ENCODE data around the gene CNTNAP5.

The CNTNAP5 gene

GRCh38 chr2:124482551-124482950 is 457.5 kb downstream of the CNTNAP5 start:
- Histone ChIP-seq H3K36me3 (ENCODE audit: insufficient read depth, low read depth, low read length) (no peaks in the 10 kb centered on the region), H3K4me3 (ENCODE audit: low read length) (no peak overlapping the region), H3K9ac (ENCODE audit: low read depth, low read length) (no peak overlapping the region), H3K4me1 (ENCODE audit: insufficient read depth, low read length) (0 out of 2 replicates have a peak, but pooled peaks cover 10% of the 10 kb centered on the region), H3K9me3 (ENCODE audit: insufficient read depth, low read depth, low read length) (no peaks in the 10 kb centered on the region), H3K27me3 (ENCODE audit: insufficient read depth, low read length) (no peaks in the 10 kb centered on the region), H3K27ac (ENCODE audit: low read length) (no peak overlapping the region)

GRCh38 chr2:124485659-124486058 is 460.6 kb downstream of the CNTNAP5 start:
- H3K36me3 ChIP-seq (ENCODE audit: insufficient read depth, low read depth, low read length): no peaks in the 10 kb centered on the region
- H3K4me1 ChIP-seq (ENCODE audit: insufficient read depth, low read length): 0 out of 2 replicates have a peak, but pooled peaks cover 10% of the 10 kb centered on the region
- no peak overlapping the region for H3K27ac ChIP-seq (ENCODE audit: low read length)
- no peaks in the 10 kb centered on the region for H3K27me3 ChIP-seq (ENCODE audit: insufficient read depth, low read length)
- H3K4me3 ChIP-seq (ENCODE audit: low read length): no peak overlapping the region
- no peak overlapping the region for H3K9ac ChIP-seq (ENCODE audit: low read depth, low read length)
- H3K9me3 ChIP-seq (ENCODE audit: insufficient read depth, low read depth, low read length): no peaks in the 10 kb centered on the region

GRCh38 chr2:124489686-124490085 is 464.6 kb downstream of the CNTNAP5 start:
- Histone ChIP-seq H3K4me3 (ENCODE audit: low read length) (no peak overlapping the region), H3K9ac (ENCODE audit: low read depth, low read length) (no peak overlapping the region), H3K36me3 (ENCODE audit: insufficient read depth, low read depth, low read length) (no peaks in the 10 kb centered on the region), H3K9me3 (ENCODE audit: insufficient read depth, low read depth, low read length) (no peaks in the 10 kb centered on the region), H3K27me3 (ENCODE audit: insufficient read depth, low read length) (no peaks in the 10 kb centered on the region), H3K27ac (ENCODE audit: low read length) (no peak overlapping the region), H3K4me1 (ENCODE audit: insufficient read depth, low read length) (no peaks in the 10 kb centered on the region)

GRCh38 chr2:124501575-124502152 is 476.6 kb downstream of the CNTNAP5 start:
- Histone ChIP-seq H3K9me3 (ENCODE audit: insufficient read depth, low read depth, low read length) (no peaks in the 10 kb centered on the region), H3K4me1 (ENCODE audit: insufficient read depth, low read length) (no peaks in the 10 kb centered on the region), H3K27me3 (ENCODE audit: insufficient read depth, low read length) (no peaks in the 10 kb centered on the region), H3K4me3 (ENCODE audit: low read length) (no peak overlapping the region), H3K9ac (ENCODE audit: low read depth, low read length) (no peak overlapping the region), H3K36me3 (ENCODE audit: insufficient read depth, low read depth, low read length) (no peaks in the 10 kb centered on the region), H3K27ac (ENCODE audit: low read length) (no peak overlapping the region)

GRCh38 chr2:124514236-124514635 is 489.1 kb downstream of the CNTNAP5 start:
- H3K4me3 ChIP-seq (ENCODE audit: low read length): no peak overlapping the region

GRCh38 chr2:124520953-124521352 is 495.9 kb downstream of the CNTNAP5 start:
- no peaks in the 10 kb centered on the region for H3K27me3 ChIP-seq (ENCODE audit: insufficient read depth, low read length)
- no peak overlapping the region for H3K9ac ChIP-seq (ENCODE audit: low read depth, low read length)
- no peaks in the 10 kb centered on the region for H3K9me3 ChIP-seq (ENCODE audit: insufficient read depth, low read depth, low read length)
- no peak overlapping the region for H3K27ac ChIP-seq (ENCODE audit: low read length)
- H3K36me3 ChIP-seq (ENCODE audit: insufficient read depth, low read depth, low read length): no peaks in the 10 kb centered on the region
- H3K4me3 ChIP-seq (ENCODE audit: low read length): no peak overlapping the region
- peaks cover 2% of the 10 kb centered on the region; the same call in 1 of the 2 replicates for H3K4me1 ChIP-seq (ENCODE audit: insufficient read depth, low read length)

More at GRCh38 chr2:124514236-124514635, 489.1 kb downstream of the CNTNAP5 start:
- H3K27ac ChIP-seq (ENCODE audit: low read length): no peak overlapping the region
- H3K9ac ChIP-seq (ENCODE audit: low read depth, low read length): no peak overlapping the region
- H3K27me3 ChIP-seq (ENCODE audit: insufficient read depth, low read length): no peaks in the 10 kb centered on the region
- H3K36me3 ChIP-seq (ENCODE audit: insufficient read depth, low read depth, low read length): no peaks in the 10 kb centered on the region
- no peaks in the 10 kb centered on the region for H3K9me3 ChIP-seq (ENCODE audit: insufficient read depth, low read depth, low read length)
- no peaks in the 10 kb centered on the region for H3K4me1 ChIP-seq (ENCODE audit: insufficient read depth, low read length)

- H3K27ac ChIP-seq (ENCODE audit: low read length): no peak overlapping the region
- H3K4me1 ChIP-seq (ENCODE audit: insufficient read depth, low read length): peaks cover 2% of the 10 kb centered on the region; the same call in 1 of the 2 replicates
- H3K9me3 ChIP-seq (ENCODE audit: insufficient read depth, low read depth, low read length): no peaks in the 10 kb centered on the region
Observed at GRCh38 chr2:124523096-124523495, 498.0 kb downstream of the CNTNAP5 start.

GRCh38 chr2:124524155-124524915 is 499.2 kb downstream of the CNTNAP5 start:
- H3K27me3 ChIP-seq (ENCODE audit: insufficient read depth, low read length): no peaks in the 10 kb centered on the region
- no peak overlapping the region for H3K27ac ChIP-seq (ENCODE audit: low read length)
- no peaks in the 10 kb centered on the region for H3K36me3 ChIP-seq (ENCODE audit: insufficient read depth, low read depth, low read length)
- peaks cover 2% of the 10 kb centered on the region; the same call in 1 of the 2 replicates for H3K4me1 ChIP-seq (ENCODE audit: insufficient read depth, low read length)
- no peak overlapping the region for H3K4me3 ChIP-seq (ENCODE audit: low read length)
- no peaks in the 10 kb centered on the region for H3K9me3 ChIP-seq (ENCODE audit: insufficient read depth, low read depth, low read length)
- H3K9ac ChIP-seq (ENCODE audit: low read depth, low read length): no peak overlapping the region

More at GRCh38 chr2:124523096-124523495, 498.0 kb downstream of the CNTNAP5 start:
- H3K27me3 ChIP-seq (ENCODE audit: insufficient read depth, low read length): no peaks in the 10 kb centered on the region
- no peaks in the 10 kb centered on the region for H3K36me3 ChIP-seq (ENCODE audit: insufficient read depth, low read depth, low read length)
- no peak overlapping the region for H3K9ac ChIP-seq (ENCODE audit: low read depth, low read length)
- H3K4me3 ChIP-seq (ENCODE audit: low read length): no peak overlapping the region

GRCh38 chr2:124526221-124526620 is 501.1 kb downstream of the CNTNAP5 start:
- Histone ChIP-seq H3K9ac (ENCODE audit: low read depth, low read length) (no peak overlapping the region), H3K4me1 (ENCODE audit: insufficient read depth, low read length) (no peaks in the 10 kb centered on the region), H3K36me3 (ENCODE audit: insufficient read depth, low read depth, low read length) (no peaks in the 10 kb centered on the region), H3K4me3 (ENCODE audit: low read length) (no peak overlapping the region), H3K27ac (ENCODE audit: low read length) (no peak overlapping the region), H3K27me3 (ENCODE audit: insufficient read depth, low read length) (no peaks in the 10 kb centered on the region), H3K9me3 (ENCODE audit: insufficient read depth, low read depth, low read length) (no peaks in the 10 kb centered on the region)

GRCh38 chr2:124530203-124530602 is 505.1 kb downstream of the CNTNAP5 start:
- Histone ChIP-seq H3K4me3 (ENCODE audit: low read length) (no peak overlapping the region), H3K4me1 (ENCODE audit: insufficient read depth, low read length) (peaks cover 7% of the 10 kb centered on the region; the same call in 1 of the 2 replicates), H3K9ac (ENCODE audit: low read depth, low read length) (no peak overlapping the region), H3K36me3 (ENCODE audit: insufficient read depth, low read depth, low read length) (no peaks in the 10 kb centered on the region), H3K9me3 (ENCODE audit: insufficient read depth, low read depth, low read length) (no peaks in the 10 kb centered on the region), H3K27ac (ENCODE audit: low read length) (no peak overlapping the region), H3K27me3 (ENCODE audit: insufficient read depth, low read length) (no peaks in the 10 kb centered on the region)

- H3K9me3 ChIP-seq (ENCODE audit: insufficient read depth, low read depth, low read length): no peaks in the 10 kb centered on the region
- H3K27me3 ChIP-seq (ENCODE audit: insufficient read depth, low read length): no peaks in the 10 kb centered on the region
- H3K36me3 ChIP-seq (ENCODE audit: insufficient read depth, low read depth, low read length): no peaks in the 10 kb centered on the region
Observed at GRCh38 chr2:124533226-124533954, 508.3 kb downstream of the CNTNAP5 start.

More at GRCh38 chr2:124533226-124533954, 508.3 kb downstream of the CNTNAP5 start:
- Histone ChIP-seq H3K27ac (ENCODE audit: low read length) (no peak overlapping the region), H3K4me3 (ENCODE audit: low read length) (no peak overlapping the region), H3K4me1 (ENCODE audit: insufficient read depth, low read length) (peaks cover 7% of the 10 kb centered on the region; the same call in 1 of the 2 replicates), H3K9ac (ENCODE audit: low read depth, low read length) (no peak overlapping the region)

Data from iPS-20b (cell line).